ENCODE data around the gene ADCY7.

ADCY7 gene

DNA sequence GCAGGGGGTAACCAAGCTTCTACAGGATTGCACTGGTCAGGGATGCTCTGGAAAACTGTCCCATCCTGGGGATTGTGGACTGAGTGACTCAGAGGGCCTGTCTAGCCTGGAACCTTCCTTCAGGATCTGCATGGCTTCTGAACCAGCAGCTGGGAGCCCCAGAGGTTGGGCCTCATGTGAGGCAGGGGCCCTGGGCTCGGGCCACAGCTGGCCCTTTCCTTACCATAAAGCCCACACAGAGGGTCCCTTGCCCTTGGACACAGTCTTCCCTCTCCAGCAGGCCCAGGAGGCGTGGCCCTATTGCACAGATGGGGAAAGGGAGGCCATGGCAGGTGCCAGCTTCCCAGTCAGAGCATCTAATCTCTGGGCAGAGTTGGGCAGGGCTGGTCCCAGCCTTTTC is 30.5 kb downstream of the ADCY7 start:
- no peak for TF ChIP-seq ZFX (IDR thresholded peaks at IDR 0.05)
- TF ChIP-seq, protein P1, sequence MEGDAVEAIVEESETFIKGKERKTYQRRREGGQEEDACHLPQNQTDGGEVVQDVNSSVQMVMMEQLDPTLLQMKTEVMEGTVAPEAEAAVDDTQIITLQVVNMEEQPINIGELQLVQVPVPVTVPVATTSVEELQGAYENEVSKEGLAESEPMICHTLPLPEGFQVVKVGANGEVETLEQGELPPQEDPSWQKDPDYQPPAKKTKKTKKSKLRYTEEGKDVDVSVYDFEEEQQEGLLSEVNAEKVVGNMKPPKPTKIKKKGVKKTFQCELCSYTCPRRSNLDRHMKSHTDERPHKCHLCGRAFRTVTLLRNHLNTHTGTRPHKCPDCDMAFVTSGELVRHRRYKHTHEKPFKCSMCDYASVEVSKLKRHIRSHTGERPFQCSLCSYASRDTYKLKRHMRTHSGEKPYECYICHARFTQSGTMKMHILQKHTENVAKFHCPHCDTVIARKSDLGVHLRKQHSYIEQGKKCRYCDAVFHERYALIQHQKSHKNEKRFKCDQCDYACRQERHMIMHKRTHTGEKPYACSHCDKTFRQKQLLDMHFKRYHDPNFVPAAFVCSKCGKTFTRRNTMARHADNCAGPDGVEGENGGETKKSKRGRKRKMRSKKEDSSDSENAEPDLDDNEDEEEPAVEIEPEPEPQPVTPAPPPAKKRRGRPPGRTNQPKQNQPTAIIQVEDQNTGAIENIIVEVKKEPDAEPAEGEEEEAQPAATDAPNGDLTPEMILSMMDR (conservative IDR thresholded peaks at IDR 0.05), result no peak
- no peak overlapping the region for H3K27ac ChIP-seq

DNA sequence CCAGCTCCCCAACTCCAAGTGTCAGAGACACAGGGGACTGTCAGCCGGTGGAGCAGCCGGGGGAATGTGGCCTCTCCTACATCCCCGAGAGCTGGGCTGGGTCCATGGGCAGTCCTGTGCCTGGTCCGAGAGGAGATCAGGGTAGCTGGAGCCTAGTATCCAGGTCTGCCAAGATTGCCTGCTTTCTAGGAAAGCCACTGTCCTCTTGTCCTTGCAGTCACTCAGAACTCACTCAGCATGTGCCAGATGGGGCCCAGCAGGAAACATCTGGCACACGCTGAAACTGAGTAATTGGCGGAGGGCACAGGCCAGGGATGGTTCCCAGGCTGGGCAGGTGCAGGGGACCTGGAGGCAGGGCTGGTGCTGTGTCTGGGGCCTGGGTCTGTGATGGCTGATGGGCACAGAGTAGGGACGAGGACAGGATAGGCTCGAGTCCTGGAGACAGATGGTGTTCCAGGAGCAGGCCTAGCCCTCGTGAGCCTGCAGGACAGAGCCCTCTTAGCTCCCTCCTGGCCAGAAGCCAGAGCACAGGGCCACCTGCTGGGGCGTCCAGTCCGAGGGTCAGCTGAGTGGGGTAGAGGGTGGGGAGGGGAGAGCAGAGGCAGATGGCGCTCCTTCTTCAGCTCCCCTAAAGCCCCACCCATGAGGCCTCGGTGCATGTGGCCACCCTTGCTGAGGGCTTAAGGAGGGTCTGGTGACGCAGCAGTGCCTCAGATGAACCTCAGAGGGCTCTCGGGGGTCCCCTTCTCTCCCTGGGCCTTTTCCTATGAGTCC is 31.1 kb downstream of the ADCY7 start:
- H3K27ac ChIP-seq, result no peak overlapping the region

DNA sequence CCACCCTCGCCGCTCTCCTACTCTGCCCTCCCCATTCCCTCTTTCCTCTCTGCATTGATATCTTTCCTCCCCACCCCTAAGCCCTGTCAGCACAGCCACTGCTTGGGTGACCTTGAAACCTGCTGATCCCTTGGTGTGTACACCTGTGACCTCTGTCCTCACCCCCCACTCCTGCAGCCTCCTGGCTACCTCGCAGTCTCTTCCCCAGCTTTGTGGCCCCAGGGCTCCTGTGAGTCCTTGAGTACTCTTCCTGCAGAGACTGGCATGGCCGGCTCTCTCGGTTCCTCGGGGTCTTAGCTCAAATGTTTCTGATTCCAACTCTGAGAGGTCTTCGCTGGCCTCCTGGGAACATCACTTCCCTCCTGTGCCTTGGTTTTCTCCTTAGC is 31.7 kb downstream of the ADCY7 start:
- no peak overlapping the region for H3K27ac ChIP-seq
- TF ChIP-seq, protein P1 (conservative IDR thresholded peaks at IDR 0.05), result no peak
- TF ChIP-seq ZFX (IDR thresholded peaks at IDR 0.05), result no peak

More for the DNA sequence above, 31.1 kb downstream of the ADCY7 start:
- TF ChIP-seq ZFX (IDR thresholded peaks at IDR 0.05), result no peak
- TF ChIP-seq, protein P1 (conservative IDR thresholded peaks at IDR 0.05), result no peak

DNA sequence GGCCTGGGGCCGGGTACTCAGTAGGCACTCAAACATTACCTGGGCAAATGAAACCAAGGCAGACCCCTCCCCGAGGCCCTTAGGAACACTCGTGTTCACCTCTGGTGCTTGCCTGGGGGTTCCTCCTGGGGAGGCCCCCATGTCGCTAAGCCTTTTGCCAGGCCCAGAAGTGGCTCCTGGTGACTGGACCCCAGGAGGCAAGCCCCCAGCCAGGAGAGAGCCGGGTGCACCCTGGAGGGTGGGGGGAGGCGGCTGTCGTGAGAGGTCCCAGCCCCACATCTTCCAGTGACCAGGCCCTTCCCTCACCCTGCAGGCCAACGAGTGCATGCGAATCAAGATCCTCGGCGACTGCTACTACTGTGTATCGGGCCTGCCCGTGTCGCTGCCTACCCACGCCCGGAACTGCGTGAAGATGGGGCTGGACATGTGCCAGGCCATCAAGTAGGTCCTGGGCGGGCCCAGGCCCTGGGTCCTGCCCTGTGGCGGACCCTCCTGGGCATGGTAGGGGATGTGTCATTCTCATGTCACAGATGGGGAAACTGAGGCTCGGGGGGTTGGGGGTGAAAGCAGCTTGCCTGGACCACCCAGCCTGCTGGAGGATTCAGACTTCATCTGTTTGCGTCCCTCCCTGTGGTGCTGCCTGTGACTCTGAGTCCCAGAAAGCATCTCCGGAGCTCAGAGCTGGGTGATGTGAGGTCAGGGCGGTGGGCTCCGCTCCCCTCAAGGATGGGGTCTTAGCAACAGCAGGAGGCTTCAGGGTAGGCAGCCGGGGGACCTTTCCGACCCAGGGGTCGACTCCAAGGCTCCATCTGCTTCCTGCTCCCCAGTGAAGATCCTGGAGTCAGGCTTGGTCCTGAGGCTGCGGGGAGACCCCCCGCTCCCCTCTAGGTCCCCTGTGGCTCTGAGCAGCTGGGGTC is 32.5 kb downstream of the ADCY7 start:
- TF ChIP-seq, protein P1 (conservative IDR thresholded peaks at IDR 0.05), result no peak
- TF ChIP-seq ZFX (IDR thresholded peaks at IDR 0.05), result no peak
- no peak overlapping the region for H3K27ac ChIP-seq

DNA sequence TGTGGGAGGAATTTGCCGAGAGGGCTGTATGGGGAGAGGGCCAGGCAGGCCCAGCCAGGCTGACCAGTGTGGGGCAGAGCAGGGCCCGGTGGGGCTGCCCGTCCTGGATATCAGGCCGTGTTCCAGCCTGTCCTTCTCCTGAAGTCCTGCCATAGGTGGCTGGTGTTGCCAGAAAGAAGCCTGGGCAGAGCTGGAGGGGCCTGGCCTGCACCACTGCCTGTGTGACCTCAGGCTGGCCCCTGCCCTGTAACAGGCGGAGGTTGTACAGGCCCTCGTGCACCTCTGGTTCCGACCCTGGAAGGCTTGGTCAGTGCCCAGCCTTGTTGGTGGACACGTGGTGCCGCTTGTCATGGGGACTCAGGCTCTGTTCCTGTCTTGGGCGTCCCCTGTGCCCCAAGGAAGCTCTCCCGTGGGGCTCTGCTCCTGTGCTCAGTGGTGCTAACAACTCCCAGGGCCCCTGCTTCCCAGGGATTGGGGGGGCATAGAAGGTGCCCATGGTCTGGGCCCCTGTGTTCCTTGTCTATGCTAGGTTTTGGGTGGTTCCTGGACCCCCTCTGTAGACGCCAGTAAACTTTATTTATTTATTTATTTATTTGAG is 33.3 kb downstream of the ADCY7 start:
- TF ChIP-seq, protein P1 (conservative IDR thresholded peaks at IDR 0.05), result no peak
- no peak for TF ChIP-seq ZFX (IDR thresholded peaks at IDR 0.05)
- H3K27ac ChIP-seq, result no peak overlapping the region

DNA sequence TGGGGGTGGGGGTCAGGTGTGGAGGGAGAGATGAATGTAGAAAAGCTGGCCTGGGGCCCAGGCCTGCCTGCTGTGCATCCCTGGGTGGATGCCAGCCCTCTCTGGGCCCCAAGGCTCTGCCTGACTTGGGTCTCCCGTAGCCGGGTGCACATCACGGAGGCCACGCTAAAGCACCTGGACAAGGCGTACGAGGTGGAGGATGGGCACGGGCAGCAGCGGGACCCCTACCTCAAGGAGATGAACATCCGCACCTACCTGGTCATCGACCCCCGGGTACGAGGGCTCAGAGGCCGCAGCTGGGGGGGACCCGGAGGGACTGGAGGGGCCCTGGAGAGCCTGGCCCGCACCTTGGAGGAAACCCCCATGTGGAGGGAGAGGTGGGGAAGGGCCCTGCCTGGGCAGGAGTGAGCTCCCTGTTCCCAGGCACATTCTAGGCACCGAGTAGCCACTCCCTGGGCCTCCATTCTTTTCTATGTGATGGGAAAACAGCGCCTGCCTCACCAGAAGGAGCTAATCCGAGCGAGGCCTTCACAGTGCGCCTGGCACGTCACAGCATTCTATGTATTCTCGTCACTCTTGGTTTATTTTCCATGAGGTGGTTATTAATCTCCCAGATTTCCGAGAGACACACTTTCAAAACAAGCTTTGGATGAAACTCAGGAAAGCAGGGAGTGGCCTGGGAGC is 34.7 kb downstream of the ADCY7 start:
- H3K27ac ChIP-seq, result no peak overlapping the region
- TF ChIP-seq, protein P1 (conservative IDR thresholded peaks at IDR 0.05), result no peak
- no peak for TF ChIP-seq ZFX (IDR thresholded peaks at IDR 0.05)

All from C4-2B (cell line).